Renal cortical epithelial cell (primary cell): ENCODE results near the gene ASB6. TPM values are rescaled to one million over a fixed set of nuclear protein-coding genes. Genes with fewer than 3 reads are reported as not detected.
"Not testable (repeated sequence)": the region's sequence is repeated elsewhere in the genome, so short reads cannot be mapped to it uniquely, and the experiment has no call there.

Source experiments
- DNase-seq: peaks from one replicate; pipeline ENCODE4 v3.0.0-alpha.2; 2011; ENCODE audit warnings: low read depth
- total RNA-seq: library from RNA; depleted of rRNA; stranded (reverse); fragments of >200 nt; gene quantifications from 2 replicates; pipeline ENCODE4 v1.2.3, GENCODE V29; 2014

The ASB6 gene
- total RNA-seq, 1 donor from 2014 or later = 21.9 TPM

DNA sequence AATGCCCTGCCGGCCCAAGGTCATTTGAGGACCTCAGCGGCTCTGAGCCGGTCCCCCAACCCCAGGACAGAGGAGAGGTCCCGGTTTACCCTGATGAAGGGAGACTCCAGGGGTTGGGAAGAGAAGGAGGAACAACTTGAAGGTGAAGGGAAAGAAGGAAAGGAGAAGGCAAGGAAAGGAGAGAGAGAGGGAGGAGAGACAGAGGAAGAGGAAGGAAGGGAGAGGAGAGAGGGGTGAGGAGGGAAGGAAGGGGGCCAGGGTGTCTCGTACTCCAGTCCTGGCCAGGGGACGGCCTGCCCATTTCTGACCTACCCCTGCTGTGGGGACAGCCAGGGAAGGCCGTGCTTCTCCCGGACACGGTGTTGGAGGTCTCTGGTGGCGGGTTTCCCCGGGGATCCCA is 25.4 kb upstream of the ASB6 start:
- DNase-seq = no peak

GRCh38 chr9:129666575-129666974 is 24.6 kb upstream of the ASB6 start:
- DNase-seq = no peak

DNA sequence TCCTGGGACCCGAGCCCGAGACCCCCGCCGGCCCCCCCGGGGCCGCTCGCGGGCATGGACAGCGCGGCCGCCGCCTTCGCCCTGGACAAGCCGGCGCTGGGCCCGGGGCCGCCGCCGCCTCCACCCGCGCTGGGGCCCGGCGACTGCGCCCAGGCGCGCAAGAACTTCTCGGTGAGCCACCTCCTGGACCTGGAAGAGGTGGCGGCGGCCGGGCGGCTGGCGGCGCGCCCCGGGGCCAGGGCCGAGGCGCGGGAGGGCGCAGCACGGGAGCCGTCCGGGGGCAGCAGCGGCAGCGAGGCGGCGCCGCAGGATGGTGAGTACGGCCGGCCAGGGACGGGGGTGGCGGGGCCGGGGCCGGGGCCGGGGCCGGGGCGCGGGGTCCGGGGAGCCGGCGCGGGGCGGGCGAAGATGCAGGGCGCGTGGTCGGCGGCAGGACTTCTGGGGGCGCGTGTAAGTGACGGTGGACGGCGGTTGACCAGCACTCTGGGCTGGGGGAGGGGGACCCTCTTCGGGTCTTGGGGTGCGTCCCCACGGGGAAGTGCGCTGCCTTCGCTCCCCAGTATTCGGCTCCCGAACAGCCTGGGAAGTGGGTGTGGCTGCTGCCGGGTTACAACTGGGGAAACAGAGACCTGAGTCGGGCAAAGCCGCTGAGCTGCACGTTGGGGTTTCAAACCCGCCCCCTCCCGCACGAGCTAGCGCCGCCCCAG is 24.0 kb upstream of the ASB6 start:
- no peak for DNase-seq

DNA sequence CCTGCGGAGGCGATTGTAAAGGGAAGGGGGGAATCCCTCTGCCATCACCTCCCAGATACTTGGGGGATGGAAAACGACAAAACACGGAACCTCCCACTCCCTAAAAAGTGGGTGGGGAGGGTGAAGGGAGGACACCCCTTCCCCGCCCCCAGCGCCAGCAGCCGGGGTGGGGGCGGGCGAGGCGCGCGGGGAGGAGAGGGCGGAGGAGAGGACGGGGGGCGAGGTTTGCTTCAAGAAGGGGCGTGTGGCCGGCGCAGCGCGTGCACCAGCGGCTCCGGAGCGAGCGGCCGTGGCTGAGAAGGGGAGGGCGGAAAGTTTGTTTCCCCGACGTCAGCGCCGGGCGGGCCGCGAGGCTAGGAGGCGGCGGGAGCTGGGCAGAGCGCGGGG is 23.4 kb upstream of the ASB6 start, which contains the start of gene PRRX2:
Gene PRRX2 (plus strand): TSS at position 259 of the 387 bp plus-strand sequence. CDS start 221 bp downstream, outside the sequence.
- DNase-seq = no peak

GRCh38 chr9:129664746-129665388 is 22.9 kb upstream of the ASB6 start:
- DNase-seq = no peak

- not testable (repeated sequence) for DNase-seq
Observed at GRCh38 chr9:129662239-129662638, 20.3 kb upstream of the ASB6 start.

- DNase-seq = no peak
Observed at GRCh38 chr9:129661029-129661428, 19.1 kb upstream of the ASB6 start.

- peak; percentile 70 for DNase-seq
Observed at GRCh38 chr9:129656795-129657390, 14.9 kb upstream of the ASB6 start.

DNA sequence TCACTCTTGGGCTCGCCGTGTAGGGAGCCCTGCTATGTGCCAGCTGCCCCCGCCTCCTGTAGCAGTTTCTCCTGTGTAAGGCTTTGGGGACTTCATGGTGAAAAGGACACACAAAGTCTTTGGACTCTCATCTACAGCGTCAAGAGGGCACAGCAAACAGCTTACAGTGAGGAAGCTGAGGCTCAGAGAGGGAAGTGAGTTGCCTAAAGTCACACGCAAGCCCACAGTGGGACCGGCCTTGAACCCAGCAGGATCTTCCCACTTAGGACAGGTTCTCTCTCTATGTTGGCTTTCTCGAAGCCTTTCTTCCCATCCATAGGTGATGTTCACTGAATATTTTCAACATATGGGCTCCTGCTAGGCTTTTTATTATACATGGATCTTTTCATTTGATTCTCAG is 13.7 kb upstream of the ASB6 start:
- no peak for DNase-seq

- DNase-seq = peak; percentile 8
Observed at GRCh38 chr9:129655154-129655553, 13.2 kb upstream of the ASB6 start.

- no peak for DNase-seq
Observed at GRCh38 chr9:129654554-129655040, 12.6 kb upstream of the ASB6 start.

GRCh38 chr9:129653823-129654553 is 12.0 kb upstream of the ASB6 start:
- DNase-seq = peak; percentile 9

GRCh38 chr9:129650680-129651235 is 8.8 kb upstream of the ASB6 start:
- no peak for DNase-seq

DNA sequence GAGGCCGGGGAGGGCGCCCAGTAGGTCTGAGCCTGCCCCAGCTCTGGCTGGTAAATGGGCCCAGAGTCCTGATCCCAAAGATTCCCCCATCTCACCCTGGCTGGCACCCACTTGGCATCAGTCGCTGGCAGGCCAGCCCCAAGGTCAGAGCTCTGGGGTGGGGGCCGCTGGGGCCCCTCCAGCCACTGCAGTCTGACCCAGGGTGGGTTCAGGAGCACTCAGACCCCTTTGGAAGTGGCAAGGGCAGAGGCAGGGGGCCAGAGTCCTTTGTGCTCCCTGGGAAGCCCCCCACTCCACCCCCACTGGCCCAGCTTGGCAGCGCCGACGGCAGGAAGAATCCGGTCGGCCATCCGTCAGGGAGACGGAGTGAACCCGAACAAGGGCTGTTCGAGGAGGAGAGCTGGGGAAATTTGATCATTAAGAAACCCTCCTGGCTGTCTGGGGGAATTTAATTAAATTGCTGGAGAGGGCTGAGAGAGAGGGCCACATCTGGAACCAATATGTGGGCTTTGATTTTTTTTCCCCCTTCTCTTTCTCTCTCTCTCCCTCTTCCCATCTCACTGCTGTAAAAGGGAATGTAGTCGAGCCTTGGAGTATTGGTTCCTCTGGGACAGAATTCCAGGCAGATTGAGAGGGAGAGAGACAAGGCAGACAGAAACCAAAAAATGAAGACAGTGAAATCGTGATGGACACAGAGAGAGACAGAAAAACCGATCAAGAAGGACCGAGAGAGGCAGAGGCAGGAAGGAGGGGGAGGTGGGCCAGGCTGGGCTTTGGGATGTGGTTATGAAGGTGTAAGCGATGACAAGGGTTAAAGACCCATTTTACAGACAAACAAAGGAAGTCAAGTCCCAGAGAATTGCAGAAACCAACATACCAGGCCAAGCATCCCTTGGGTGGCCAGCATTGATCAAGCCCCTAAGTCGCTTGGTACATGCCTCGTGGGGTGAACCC is 8.1 kb upstream of the ASB6 start:
- no peak for DNase-seq

- DNase-seq = no peak
Observed at GRCh38 chr9:129648764-129649115, 6.8 kb upstream of the ASB6 start.

- no peak for DNase-seq
Observed at GRCh38 chr9:129648092-129648763, 6.3 kb upstream of the ASB6 start.

DNA sequence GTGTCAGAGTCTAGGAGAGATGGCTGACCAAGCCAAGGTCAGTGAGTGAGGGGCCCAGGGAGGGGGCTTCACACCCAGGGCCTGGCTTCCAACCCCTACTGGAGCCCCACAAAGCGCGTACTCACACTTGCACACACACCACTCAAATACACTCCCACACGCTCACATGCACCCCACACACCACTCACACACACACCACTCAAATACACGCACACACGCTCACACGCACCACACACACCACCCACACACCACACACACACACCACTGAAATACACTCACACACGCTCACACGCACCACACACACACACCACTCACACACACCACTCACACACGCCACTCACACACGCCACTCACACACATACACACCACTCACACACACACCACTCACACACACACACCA is 5.7 kb upstream of the ASB6 start:
- no peak for DNase-seq

- no peak for DNase-seq
Observed at GRCh38 chr9:129646654-129647053, 4.7 kb upstream of the ASB6 start.

DNA sequence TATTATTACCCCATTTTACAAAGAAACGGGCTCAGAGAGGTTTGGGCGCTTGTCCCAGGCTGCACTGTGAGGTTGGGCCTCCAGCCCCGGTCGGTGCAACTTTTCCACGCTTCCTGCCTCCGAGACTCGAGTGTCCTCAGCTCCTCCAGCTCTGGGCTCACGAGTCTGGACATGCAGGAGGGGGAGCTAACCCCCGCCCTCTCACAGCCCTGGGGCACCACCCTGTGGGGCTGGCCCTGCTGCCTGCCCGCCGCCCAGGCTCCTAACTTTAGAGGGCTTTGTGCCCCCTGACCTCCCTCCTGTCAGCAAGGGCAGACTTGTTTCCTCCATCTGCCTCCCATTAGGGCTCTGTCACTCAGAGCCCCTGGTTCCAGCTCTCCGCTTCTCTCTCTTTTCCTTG is 4.3 kb upstream of the ASB6 start:
- no peak for DNase-seq

- DNase-seq = no peak
Observed at GRCh38 chr9:129644902-129645301, 3.0 kb upstream of the ASB6 start.
